ENCODE data around the gene PTPN22. TPM values are rescaled to one million over a fixed set of nuclear protein-coding genes. Genes with fewer than 3 reads are reported as not detected.

PTPN22 gene
- total and polyA plus RNA-seq, 9 of the 15 experiments (the other 6 are each of a cell fraction or from before 2014, with no cell fraction given) = 0.45 to 4.6 (median 1.1) TPM

- peaks cover 25% of the 10 kb centered on the region; the same call in 2 of the 3 replicates for H3K36me3 ChIP-seq (ENCODE audit: control insufficient read depth, insufficient read depth, low read length)
- H3K4me2 ChIP-seq (ENCODE audit: insufficient read depth, low read length) = no peak overlapping the region; the same call in 1 of the 2 replicates
- peak overlapping the region; percentile 33; the same call in 1 of the 3 replicates for H3K27ac ChIP-seq (ENCODE audit: extremely low read depth, low read depth, low read length)
- FAIRE-seq (no peak), ATAC-seq (peak; percentile 52), DNase-seq (ENCODE audit: extremely low read depth in 1 of 4, low spot score in 3 of 4) (peak in 2 of 4 experiments; percentile 41 to 42)
- H3K27me3 ChIP-seq (ENCODE audit: control insufficient read depth in 2 of 2, insufficient read depth in 2 of 2, low read length in 2 of 2) = no peaks in the 10 kb centered on the region
- H3K9ac ChIP-seq (ENCODE audit: insufficient read depth in 1 of 2, low read depth in 2 of 2, low read length in 2 of 2) = no peak overlapping the region
- intact Hi-C loops (cut with micrococcal nuclease) = no loop called here
- WGBS (ENCODE audit: insufficient coverage, low coverage, missing lambda C conversion rate) = 59% methylated on average over 5 of the region's 5 CpGs
- POLR2A ChIA-PET = interaction anchor here (0.7 to 1.3 kb wide), 3 partner anchors 9 to 20 kb away, joined by 3 to 4 read pairs (median 4); no protein-coding TSS in a partner anchor
- no peaks in the 10 kb centered on the region for H3K9me3 ChIP-seq (replicated peaks; ENCODE audit: control insufficient read depth, insufficient read depth, low read depth, low read length)
- peaks cover 89% of the 10 kb centered on the region for H3K79me2 ChIP-seq (ENCODE audit: control insufficient read depth, insufficient read depth, low read length)
- CTCF ChIA-PET (ENCODE audit: low intra/inter-chr PET ratio) = interaction anchor here (0.5 kb wide), 1 partner anchor 28 kb away, joined by 4 read pairs; no protein-coding TSS in a partner anchor
- in situ Hi-C loops (cut with MboI) = no loop called here
- no peaks in the 10 kb centered on the region for H3K9me1 ChIP-seq (ENCODE audit: control insufficient read depth, insufficient read depth, low read length)
- no peak overlapping the region for H3K4me3 ChIP-seq
- H3K4me1 ChIP-seq (replicated peaks in 1 of 2; ENCODE audit: control insufficient read depth in 2 of 2, insufficient read depth in 2 of 2, low read length in 2 of 2) = peaks cover 15 to 54% of the 10 kb centered on the region in 2 experiments
- BruUV-seq (replicated peaks) = no TSS peak
- peaks cover 28% of the 10 kb centered on the region; the same call in 1 of the 2 replicates for H4K20me1 ChIP-seq (replicated peaks; ENCODE audit: control insufficient read depth, insufficient read depth, low read length)
- no peak overlapping the region for H2AFZ ChIP-seq (ENCODE audit: low read depth, low read length)
- TF ChIP-seq FOXA3 (CRISPR knock-in tag; conservative IDR thresholded peaks at IDR 0.05 in 1 of 2, IDR thresholded peaks at IDR 0.05 in 1 of 2) (no peak), THRA (IDR thresholded peaks at IDR 0.05) (0 out of 2 replicates have a peak, but pooled peaks have one; percentile 12), U2AF2 (optimal IDR thresholded peaks at IDR 0.05; ENCODE audit: low read depth, low read length) (no peak), TAL1 (IDR thresholded peaks at IDR 0.05) (peak; percentile 32; the same call in 1 of the 2 replicates), LCOR (CRISPR knock-in tag; IDR thresholded peaks at IDR 0.05) (0 out of 2 replicates have a peak, but pooled peaks have one; percentile 32), ZNF347 (CRISPR knock-in tag; IDR thresholded peaks at IDR 0.05; ENCODE audit: low read depth) (no peak), DPF2 (IDR thresholded peaks at IDR 0.05) (0 out of 2 replicates have a peak, but pooled peaks have one; percentile 32), ZNF518B (CRISPR knock-in tag; IDR thresholded peaks at IDR 0.05) (no peak), THAP7 (CRISPR knock-in tag; IDR thresholded peaks at IDR 0.05) (no peak), TGIF2 (CRISPR knock-in tag; IDR thresholded peaks at IDR 0.05) (no peak), RFX1 (IDR thresholded peaks at IDR 0.05) (no peak), FOS (IDR thresholded peaks at IDR 0.05; ENCODE audit: extremely low read depth, insufficient read length) (no peak), MAFF (IDR thresholded peaks at IDR 0.05; ENCODE audit: low read length) (no peak), KLF1 (tag; IDR thresholded peaks at IDR 0.05) (no peak), SMAD3 (CRISPR knock-in tag; conservative IDR thresholded peaks at IDR 0.05) (no peak), NR2F6 (CRISPR knock-in tag; IDR thresholded peaks at IDR 0.05) (no peak), TARDBP (IDR thresholded peaks at IDR 0.05) (no peak), MAZ (CRISPR knock-in tag; conservative IDR thresholded peaks at IDR 0.05 in 1 of 2, IDR thresholded peaks at IDR 0.05 in 1 of 2) (no peak)
Observed at GRCh38 chr1:113780374-113781146, 91.0 kb downstream of the PTPN22 start.

All from K562 (cell line).